NCI-H510A treated with DMSO at 0.1 percent for 48 hours (cell line): ENCODE data around the gene CA6.
"Not testable (repeated sequence)": the region's sequence is repeated elsewhere in the genome, so short reads cannot be mapped to it uniquely, and the experiment has no call there.

Experiments used
- DNase-seq: peaks from one replicate; lab custom pipeline; 2025; lab: John Stamatoyannopoulos, UW

The CA6 gene

GRCh38 chr1:8945568-8945967 is at the start of gene CA6:
CA6 (plus strand) TSS chr1:8945868; CDS start chr1:8945887, 19 bp downstream.
- peak; percentile 96 for DNase-seq

GRCh38 chr1:8896775-8897174 is 48.9 kb upstream of the CA6 start:
- not testable (repeated sequence) for DNase-seq

- DNase-seq: not testable (repeated sequence)
These were observed 48.2 kb upstream of the CA6 start for GRCh38 chr1:8897505-8897904.

- DNase-seq: not testable (repeated sequence)
These were observed 47.2 kb upstream of the CA6 start for GRCh38 chr1:8898418-8898817.

GRCh38 chr1:8899046-8899445 is 46.6 kb upstream of the CA6 start:
- DNase-seq: no peak

GRCh38 chr1:8900684-8901083 is 45.0 kb upstream of the CA6 start:
- DNase-seq: not testable (repeated sequence)

- no peak for DNase-seq
These were observed 42.9 kb upstream of the CA6 start for GRCh38 chr1:8902765-8903164.

GRCh38 chr1:8903410-8903809 is 42.3 kb upstream of the CA6 start:
- DNase-seq: no peak

- DNase-seq: peak; percentile 87
These were observed 41.6 kb upstream of the CA6 start for GRCh38 chr1:8903908-8904650.

GRCh38 chr1:8905582-8906191 is 40.0 kb upstream of the CA6 start:
- DNase-seq: no peak

GRCh38 chr1:8908388-8909151 is 37.1 kb upstream of the CA6 start:
- no peak for DNase-seq

GRCh38 chr1:8910331-8910730 is 35.3 kb upstream of the CA6 start:
- no peak for DNase-seq

GRCh38 chr1:8910914-8911313 is 34.8 kb upstream of the CA6 start:
- DNase-seq: peak; percentile 98

GRCh38 chr1:8911416-8912309 is 34.0 kb upstream of the CA6 start:
- peak; percentile 98 for DNase-seq

GRCh38 chr1:8913457-8913856 is 32.2 kb upstream of the CA6 start:
- DNase-seq: peak; percentile 70

GRCh38 chr1:8914466-8914865 is 31.2 kb upstream of the CA6 start:
- no peak for DNase-seq

- no peak for DNase-seq
These were observed 30.2 kb upstream of the CA6 start for GRCh38 chr1:8915446-8915845.

GRCh38 chr1:8917536-8917935 is 28.1 kb upstream of the CA6 start:
- not testable (repeated sequence) for DNase-seq

- no peak for DNase-seq
These were observed 22.7 kb upstream of the CA6 start for GRCh38 chr1:8922962-8923361.

GRCh38 chr1:8925406-8925805 is 20.3 kb upstream of the CA6 start:
- peak; percentile 83 for DNase-seq

- peak; percentile 83 for DNase-seq
These were observed 19.7 kb upstream of the CA6 start for GRCh38 chr1:8925960-8926359.
